Stimulated activated naive CD4-positive, alpha-beta T cell treated with Interleukin-2 at 50 U/mL for 16 hours (primary cell): Measurements from ENCODE around the gene ZDHHC19.
"Not testable (repeated sequence)": the region's sequence is repeated elsewhere in the genome, so short reads cannot be mapped to it uniquely, and the experiment has no call there.

Experiments used
- DNase-seq: peaks from one replicate; lab custom pipeline; 2025; lab: John Stamatoyannopoulos, UW

ZDHHC19 gene

DNA sequence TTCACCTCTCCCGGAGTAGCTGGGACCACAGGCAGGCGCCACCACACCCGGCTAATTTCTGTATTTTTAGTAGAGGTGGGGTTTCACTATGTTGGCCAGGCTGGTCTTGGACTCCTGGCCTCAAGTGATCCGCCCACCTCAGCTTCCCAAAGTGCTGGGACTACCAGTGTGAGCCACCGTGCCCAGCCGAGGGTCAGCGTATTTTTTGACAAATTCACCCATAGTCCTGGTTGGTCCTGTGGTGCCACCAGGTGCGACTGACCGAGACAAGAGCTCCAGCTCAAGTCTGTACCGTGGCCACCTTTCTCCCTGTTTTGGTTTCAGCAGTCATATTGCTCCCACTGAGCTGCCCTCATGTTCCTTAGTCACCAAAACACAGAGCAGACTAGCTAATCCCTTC is 13.9 kb upstream of the ZDHHC19 start:
- DNase-seq = no peak

DNA sequence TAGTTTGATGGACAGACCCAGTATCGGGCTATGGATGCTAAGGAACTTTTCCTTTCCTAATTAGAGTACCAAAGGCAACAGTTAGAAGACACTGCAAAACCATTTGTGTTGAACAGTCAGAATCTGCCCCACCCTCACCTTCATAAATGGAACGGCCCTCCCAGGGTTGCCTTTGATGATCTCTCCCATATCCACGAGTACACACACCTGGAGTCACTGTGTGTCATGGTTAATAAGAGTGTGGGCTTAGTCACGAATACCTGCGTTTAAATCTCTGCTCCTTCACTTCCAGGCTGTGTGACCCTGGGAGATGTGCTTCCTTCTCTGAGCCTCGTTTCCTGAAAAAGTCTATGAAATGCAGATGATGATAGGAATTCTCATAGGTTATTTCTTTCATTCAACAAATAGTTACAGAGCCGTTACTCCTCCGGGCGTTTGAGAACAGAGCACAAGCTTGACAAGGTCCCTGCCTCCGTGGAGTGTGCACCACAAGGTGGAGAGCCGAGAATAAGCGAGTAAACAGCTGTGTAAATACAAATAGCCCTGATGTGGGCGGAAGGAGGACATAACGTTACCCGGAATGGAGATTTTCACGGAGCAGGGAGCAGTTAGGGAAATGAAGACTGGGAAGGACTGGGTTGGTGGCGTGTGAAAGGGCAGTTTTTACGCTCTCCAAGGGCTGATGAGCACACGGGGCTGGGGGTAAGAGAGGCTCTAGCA is 11.8 kb upstream of the ZDHHC19 start:
- no peak for DNase-seq

DNA sequence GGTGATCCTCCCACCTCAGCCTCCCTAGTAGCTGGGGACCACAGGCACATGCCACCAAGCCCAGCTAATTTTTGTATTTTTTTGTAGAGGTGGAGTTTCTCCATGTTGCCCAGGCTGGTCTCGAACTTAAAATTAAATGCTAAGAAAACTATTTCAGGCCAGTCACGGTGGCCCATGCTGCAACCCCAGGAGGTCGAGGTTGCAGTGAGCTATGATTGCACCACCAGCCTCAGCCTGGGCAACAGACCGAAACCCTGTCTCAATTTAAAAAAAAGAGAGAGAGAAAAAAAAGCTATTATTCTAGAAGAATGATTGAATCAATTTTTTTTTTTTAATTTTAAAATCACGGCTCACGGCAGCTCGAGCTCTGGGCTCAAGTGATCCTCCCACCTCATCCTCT is 9.8 kb upstream of the ZDHHC19 start:
- DNase-seq = no peak

DNA sequence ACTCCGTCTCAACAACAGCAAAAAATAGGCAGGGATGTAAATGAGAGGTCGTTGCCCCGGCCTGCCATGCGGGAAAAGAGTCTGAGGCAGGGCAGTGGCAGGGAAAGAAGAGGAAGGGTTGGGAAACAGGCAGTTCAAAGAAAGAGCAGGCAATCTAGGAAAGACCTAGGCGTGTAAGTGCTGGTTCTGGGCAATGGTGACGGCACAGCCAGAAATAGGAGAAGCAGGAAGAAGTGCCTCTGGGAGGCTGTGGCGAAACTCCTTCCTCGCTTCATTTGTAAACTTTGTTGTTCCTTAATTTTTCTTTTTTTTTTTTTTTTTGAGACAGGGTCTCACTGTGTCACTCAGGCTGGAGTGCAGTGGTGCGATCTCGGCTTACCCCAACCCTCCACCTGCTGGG is 9.4 kb upstream of the ZDHHC19 start:
- no peak for DNase-seq

DNA sequence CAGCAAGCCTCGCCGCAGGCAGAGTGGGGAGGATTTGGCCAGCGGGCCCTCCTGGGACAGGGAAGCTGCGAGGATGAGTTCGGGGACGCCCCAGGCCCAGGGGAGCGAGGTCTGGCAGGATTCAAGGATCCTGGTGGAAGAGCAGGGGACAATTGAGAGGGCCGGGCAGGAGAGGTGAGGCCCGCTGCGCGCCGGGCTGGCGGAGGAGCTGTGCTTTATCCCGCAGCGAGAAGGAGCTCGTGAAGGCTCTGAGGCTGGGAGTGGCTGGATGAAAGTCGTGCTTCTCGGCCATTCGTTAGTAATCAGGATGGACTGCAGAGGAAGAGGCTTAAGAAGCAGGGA is 8.7 kb upstream of the ZDHHC19 start:
- no peak for DNase-seq

DNA sequence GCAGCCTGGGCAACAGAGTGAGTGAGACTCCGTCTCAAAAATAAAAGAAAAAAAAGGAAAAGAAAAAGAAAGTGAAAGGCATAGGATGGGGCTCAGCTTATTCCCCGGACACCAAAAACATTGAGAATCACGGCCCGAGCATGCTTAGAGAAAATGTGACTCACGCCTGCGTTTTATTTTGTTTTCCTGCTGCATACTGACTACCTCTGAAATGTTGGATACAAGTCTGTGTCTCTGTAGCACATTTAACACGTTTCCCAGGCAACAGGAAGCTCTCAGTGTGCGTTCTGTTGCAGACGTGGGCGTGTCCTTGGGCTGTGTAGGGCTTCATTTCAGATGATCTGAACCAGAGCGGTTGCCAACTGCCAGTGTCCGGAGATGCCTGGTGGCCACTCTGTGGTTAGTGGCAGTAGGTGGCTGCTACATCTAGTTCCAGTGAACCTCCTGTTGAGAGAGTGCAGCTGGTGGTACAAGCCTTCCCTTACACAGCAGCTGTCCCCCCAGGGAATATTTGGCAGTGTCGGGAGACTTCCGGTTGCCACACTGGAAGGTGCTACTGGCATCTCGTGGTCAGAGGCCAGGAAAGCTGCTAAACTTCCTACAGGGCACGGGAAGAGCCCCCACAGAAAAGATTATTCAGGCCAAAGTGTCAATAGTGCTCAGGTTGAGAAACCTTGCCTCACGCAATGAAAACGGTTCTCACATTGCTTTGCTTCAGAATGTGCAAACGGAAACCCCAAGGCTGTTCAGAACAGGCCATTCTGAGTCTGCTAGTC is 8.2 kb upstream of the ZDHHC19 start:
- peak; percentile 41 for DNase-seq

DNA sequence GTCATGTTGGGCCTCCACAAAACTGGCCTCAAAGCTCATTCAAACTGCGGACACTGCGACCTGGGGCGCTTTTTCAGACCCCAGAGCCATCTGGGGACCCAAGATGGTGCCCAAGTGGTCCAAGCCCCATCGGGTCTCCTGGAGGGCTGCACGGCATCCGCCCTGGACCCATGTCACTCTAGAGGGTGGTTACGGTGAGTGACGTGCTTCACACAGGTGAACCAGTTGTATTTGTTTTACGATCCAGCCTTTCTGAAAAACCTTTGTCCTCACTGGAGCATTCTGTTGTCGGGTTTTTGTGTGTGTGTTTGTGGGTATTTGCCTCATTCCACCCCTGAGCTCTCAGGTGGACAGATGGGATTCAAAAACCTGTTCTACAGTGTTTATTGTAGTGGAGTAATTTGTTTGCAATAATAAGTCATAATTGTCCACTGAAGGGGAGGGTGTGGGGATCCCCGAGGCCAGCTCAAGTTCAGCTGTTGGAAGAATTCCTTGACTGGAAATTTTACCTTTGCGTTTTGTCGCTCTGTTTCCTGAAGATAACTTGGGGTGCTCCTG is 7.0 kb upstream of the ZDHHC19 start:
- DNase-seq = no peak

DNA sequence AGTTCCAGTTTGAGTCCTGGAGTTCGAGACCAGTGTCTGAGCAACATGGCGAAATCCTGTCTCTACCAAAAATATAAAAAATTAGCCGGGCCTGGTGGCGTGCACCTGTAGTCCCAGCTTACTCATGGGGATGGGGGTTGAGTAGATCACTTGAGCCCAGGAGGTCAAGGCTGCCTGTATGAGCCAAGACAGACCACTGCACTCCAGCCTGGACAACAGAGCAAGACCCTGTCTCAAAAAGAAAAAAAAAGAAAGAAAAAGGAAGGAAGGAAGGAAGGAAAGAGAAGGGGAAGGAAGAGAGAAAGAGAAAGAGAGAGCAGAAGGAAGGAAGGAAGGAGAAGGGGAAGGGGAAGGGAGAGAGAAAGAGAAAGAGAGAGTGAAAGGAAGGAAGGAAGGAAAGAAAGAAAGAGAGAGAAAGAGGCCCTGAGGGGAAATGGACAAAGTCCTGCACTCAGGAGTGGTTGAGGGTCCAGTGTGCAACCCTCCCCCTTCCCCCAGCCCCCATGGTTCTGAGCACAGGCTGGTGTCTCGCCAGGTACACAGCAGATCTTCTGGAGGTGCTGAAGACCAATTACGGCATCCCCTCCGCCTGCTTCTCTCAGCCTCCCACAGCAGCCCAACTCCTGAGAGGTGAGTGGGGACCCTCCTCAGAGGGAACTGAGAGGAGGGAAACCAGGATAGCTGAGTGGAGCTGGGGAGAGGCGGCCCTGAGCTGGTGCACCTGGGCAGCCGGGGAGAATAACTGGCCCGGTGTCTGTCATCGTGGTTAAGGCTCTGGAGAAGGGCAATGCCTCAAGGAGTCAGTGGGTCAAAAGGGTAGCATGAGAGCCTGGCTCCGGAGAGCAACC is 6.3 kb upstream of the ZDHHC19 start:
- no peak for DNase-seq

DNA sequence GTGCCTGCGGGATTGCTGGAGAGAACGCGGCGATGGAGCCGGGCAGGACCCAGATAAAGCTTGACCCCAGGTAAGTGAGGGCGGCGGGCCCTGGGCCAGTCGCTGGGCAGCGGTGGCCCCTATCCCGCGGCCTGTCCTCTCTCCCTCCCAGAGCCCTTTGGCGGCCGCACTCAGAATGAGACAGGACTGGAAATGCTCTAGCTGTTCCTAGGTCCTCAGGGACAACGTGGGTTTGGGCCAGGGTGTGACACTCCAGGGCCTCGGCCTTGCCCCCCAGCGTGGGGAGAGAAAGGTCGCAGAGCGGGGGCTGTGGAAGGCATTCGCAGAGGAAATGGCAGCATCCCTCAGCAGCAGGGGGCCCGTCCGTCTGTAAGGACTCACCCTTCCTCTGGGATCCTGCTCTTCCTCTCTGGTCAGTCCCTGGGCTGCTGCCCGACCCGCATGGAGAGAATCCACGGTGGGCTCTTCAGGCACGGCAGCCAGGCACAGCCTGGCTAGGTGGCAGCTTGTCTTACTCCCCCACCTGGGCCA is 5.5 kb upstream of the ZDHHC19 start:
- no peak for DNase-seq

DNA sequence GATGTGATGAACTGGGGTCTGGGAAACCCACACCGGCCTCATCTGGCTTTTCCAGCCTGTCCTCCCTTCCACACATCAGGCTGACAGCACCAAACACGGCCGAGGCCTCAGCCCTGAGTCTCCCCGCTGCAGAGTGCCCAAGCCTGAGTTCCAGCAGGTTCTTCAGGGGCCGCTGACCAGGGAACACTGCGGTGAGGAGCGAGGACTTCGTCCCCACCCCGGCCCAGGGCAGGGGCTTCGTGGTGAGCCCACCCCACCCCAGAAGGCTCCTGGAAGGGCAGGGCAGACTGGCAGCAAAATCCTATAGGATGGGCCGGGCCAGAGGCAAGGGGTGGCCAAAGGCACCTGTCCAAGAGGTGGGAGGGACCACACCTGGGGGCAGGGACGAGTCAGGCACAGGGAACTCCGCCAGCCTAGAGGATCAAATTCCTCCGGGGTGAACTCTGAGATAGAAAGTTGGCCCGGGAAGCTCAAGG is 4.9 kb upstream of the ZDHHC19 start, which contains the start of gene SLC51A:
Gene SLC51A (plus strand): TSS at position 446 of the 476 bp plus-strand sequence. CDS start 179 bp downstream, outside the sequence.
- no peak for DNase-seq

DNA sequence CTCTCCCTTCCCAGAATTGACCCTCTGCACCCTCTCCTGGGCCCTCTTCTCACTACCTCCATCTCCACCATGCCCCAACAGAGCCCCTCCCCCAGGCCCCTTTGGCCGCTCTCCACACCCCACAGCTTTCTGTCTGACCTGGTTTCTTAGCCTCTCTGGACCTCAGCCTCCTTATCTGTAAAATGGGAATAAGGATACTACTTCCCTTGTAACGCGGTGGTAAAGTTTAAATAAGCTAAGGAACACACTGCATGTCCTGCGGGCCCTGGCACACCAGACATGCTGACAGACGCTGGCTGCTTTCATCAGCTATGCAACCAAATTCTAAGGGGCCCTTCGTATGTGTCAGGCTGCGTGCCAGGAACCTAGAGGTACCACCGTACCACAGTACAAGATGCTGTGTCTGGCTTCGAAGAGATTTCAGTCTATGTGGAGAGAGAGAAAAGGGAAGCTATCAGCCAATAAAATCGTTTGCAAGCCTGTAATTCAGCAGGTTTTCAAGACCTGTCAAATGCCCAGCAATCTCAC is 4.4 kb upstream of the ZDHHC19 start:
- DNase-seq = no peak

DNA sequence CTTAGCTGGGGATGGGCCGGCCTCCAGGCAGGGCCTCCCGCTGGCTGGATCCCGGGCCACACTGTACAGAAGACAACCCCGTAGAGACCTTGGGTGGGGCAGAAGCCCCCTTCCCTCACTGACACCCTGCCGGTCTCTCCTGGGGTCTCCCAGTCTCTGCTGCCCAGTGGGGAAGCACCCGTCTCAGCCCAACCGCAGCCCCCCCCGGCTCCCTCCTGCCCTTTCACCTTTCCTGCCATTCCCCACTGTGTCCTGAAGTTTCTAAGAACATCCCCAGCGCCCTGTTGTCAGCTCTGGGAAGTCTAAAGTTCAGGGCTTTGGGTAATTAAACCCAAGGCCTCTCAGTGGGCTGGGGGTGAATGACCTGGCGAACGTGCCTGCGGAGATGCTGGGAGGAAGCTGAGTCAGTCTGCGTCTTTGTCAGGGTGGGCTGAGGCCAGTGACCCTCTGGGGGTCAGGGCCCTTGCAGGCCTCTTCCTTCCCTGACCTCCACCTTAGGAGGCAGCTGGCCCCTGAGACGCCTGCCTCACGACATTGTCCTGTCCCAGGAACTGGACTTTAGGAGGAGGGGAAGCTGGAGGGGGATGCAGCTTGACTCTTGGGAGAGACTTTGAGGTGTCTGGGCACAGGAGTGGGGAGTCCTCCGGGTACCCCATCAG is 3.7 kb upstream of the ZDHHC19 start:
- DNase-seq = no peak

DNA sequence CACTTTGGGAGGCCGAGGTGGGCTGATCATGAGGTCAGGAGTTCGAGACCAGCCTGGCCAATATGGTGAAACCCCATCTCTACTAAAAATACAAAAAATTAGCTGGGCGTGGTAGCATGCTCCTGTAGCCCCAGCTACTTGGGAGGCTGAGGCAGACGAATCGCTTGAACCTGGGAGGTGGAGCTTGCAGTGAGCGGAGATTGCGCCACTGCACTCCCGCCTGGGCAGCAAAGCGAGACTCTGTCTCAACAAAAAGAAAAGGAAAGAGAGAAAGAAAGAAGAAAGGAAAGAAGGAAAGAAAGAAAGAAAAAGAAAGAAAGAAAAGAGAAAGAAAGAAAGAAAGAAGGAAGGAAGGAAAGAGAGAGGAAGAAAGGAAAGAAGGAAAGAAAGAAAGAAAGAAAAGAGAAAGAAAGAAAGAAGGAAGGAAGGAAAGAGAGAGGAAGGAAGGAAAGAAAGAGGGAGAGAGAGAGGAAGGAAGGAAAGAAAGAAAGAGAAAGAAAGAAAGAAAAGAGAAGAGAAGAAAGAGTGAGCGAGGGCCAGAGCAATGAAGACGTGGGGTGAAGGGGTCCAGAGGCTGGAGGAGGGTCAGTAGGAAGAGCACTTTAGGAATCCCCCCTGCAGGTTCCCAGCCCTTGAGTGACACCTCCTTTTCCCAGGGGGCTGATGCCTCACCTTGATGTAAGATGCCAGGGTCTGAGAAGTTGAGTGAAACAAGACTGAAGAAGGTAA is 1.1 kb downstream of the ZDHHC19 start:
- not testable (repeated sequence) for DNase-seq

DNA sequence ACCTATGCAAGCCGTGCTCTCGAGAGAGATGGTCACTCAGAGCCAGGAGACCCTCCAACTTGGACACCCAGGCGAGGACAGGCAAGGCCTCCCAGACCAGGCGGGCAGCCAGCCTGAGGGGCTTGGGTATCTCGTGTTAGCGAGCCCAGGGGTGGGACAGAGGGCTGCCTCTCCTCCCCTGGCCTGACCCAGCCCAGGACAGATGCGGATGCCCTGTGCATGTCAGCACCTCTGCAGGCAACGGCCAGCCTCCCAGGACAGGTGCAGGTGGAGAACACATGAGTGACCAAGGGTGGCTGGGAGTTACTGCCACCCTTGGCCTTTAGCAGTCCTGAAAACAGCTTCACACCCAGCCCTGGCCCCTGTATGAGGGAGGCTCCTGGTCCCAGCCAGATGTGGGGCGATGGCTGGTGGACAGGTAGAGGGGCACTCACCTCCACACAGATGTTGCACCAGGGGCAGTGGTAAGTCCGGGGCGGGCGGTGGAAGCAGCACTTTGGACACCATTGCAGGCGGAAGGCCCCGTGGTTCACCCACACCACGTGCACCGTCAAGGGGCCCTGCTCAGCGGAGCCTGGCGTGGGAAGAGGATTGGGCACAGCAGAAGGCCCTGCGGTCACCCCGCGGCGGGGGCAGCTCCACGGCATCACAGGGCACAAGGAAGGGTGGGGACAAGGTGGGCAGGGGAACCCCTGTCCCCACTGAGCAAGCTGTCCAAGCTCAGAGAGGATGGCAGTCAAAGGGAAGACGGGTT is 2.1 kb downstream of the ZDHHC19 start:
- no peak for DNase-seq

DNA sequence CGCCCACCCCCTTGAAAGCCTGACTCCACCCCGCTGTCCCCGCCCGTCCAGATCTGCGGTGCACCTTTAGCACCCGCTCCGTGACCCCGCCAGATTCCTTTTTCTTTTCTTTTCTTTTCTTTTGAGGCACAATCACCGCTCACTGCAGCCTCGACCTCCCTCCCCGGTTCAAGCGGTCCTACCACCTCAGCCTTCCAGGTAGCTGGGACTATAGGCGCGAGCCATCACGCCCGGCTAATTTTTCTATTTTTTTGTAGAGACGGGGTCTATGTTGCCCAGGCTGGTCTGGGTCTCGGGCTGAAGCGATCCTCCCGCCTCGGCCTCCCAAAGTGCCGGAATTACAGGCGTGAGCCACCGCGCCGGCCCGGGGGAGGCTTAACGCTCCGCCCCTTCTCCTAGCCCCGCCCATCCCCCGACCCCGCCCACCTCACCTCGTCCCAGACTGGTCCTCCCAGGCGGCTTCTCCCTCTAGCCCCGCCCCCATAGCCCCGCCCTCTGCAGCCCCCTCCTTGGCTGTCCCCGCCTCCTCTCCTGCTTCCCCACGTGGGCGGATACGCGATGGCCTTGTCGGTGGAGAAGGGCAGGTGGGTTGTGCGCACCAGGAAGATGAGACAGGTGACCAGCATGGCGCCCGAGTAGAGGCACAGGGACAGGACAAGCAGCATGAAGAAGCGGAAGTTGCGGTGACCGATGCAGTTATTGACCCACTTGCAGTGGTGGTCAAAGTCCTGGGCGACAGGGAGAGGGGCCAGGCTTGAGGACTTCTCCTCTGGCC is 3.2 kb downstream of the ZDHHC19 start:
- DNase-seq = peak; percentile 48

DNA sequence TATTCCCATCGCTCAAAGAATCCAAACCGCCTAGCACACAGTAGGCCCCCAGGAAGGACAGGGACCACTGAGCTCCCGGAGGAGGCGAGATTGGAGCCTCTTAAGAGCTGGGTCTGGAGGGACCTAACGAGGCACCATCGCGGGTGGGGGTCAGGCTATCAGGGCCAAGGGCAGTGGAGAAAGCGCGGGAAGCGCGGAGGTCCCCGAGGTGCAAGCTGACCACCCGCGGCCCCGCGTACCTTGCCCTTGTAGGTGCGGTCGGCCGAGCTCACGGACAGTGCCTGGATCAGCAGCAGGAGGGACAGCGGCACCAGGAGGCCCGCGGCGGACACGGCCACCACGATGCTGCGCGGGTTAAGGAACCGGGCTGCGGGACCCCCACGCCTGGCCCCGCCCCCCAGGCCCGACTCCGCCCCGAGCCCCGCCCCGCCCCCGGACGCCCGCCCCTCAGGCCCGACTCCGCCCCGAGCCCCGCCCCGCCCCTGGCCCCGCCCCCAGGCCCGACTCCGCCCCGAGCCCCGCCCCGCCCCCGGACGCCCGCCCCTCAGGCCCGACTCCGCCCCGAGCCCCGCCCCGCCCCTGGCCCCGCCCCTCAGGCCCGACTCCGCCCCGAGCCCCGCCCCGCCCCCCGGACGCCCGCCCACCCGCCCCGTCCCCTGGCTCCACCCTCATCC is 3.9 kb downstream of the ZDHHC19 start:
- peak; percentile 63 for DNase-seq

DNA sequence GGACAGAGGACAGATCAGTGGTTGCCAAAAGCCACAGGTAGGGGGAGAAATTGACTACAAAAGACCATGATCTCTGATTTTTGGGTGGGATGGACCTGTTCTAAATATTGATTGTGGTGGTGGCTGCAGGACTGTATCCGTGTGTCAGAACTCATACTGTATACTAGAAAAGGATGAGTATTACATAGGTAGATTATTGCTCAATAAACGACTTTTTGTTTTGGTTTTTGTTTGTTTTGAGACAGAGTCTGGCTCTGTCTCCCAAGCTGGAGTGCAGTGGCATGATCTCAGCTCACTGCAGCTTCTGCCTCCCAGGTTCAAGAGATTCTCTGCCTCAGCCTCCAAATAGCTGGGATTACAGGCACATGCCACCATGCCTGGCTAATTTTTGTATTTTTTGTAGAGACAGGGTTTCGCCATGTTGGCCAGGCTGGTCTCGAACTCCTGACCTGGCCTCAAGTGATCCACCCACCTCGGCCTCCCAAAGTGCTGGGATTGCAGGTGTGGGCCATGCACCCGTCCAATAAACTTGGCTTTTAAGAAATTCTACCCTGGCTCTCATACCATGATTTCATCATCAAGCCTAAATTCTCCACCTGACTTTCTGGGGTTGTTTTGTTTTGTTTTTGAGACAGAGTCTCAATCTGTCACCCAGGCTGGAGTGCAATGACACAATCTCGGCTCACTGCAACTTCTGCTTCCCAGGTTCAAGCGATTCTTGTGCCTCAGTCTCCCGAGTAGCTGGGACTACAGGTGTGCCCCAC is 5.6 kb downstream of the ZDHHC19 start:
- DNase-seq = not testable (repeated sequence)

DNA sequence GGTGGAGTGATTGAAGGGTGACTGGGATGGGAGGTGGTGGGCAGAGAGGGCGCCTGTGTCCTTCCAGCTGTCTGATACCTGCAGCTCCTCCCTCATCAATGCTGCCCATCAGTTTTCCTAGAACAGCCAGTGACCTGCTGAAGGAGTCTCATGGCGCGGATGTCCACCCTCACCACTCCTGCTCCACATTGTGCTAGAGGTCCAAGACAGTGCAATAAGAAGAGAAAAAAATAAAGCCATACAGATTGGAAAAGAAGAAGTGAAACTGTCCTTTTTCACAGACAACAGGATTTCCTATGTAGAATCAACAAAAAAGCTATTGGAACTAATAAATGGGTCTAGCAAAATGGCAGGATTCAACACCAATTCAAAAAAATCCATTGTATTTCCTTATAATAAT is 7.4 kb downstream of the ZDHHC19 start:
- no peak for DNase-seq
